ENCODE measurements around the gene CAMKMT.

The CAMKMT gene

DNA sequence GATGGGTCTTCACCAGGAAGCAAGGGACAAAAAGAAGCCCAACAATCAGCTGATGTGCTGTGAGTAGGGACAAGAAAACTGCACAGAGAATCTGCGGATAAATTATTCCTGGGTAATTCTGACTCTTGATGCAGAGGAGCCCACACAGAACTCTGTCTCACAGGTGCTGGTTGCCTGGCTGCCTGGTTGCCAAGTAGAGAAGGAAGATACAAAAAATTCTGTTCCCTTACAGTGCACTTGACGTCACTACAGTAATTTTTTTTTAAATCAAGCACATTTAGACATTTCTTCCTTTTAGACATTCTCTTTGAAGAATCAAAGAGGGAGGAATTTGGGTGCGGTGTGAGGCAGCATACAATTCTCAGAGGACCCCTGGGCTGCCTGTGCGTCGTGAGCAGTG is 427.7 kb downstream of the CAMKMT start:
- in situ Hi-C loops (cut with MboI; ENCODE audit: low sequenced_read_pairs) = no loop called here

DNA sequence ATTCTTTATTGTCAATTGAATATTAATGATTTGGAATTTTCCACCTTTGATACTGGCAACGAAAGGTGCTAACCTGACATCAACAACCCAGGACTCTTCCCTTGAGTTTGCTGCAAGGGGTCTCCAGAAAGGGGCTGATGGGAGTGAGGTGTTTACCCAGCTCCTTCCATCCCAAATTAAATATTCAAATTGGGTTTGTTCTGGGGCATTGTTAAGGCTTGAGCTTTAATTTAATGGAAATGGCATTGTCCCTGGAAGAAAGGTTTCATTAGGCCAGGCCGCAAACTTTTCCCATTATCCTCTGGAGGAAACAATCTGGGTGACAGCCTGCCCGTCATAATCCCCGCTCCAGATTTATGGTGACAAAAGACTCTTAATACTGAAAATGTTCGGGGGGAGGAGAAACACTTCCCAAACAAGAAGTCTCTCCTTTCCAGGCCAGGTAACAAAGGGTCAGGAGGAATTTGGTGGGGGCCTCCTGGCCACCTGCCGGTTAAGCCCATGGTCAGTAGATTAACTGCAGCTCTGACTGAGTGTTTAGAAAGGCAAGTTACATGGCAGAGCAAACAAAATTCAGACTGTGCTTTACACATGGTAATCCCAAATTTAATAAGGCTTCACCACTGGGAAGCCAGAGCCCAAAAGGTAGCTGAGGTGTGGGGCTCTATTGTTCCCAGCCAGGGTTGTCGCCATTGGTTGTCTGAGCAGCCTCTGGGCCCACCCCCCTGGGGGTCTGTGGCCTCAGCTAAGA is 428.4 kb downstream of the CAMKMT start:
- in situ Hi-C loops (cut with MboI; ENCODE audit: low sequenced_read_pairs) = no loop called here

DNA sequence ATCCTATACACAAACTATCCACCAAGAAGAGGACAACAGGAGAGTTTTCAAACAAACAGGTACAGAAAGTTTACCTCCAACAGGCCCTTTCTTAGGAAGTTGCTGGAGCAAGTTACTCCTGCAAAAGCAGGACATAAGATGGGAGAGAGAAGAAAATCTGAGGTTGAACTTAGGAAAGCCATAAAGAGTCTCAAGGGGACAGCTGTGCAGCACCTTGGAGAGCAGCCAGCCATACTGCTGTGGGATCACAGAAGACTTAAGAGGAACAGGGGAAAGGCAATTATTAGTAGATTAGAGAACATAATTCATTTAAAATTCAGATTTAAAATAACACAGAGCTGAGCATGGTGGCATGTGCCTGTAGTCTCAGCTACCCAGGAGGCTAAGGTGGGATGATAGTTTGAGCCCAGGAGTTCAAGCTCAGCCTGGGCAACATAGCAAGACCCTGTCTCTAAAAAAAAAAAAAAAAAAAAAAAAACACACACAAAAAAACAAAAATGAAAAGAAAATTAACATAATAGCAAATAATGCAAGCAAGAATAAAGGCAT is 431.6 kb downstream of the CAMKMT start:
- in situ Hi-C loops (cut with MboI; ENCODE audit: low sequenced_read_pairs) = no loop called here

DNA sequence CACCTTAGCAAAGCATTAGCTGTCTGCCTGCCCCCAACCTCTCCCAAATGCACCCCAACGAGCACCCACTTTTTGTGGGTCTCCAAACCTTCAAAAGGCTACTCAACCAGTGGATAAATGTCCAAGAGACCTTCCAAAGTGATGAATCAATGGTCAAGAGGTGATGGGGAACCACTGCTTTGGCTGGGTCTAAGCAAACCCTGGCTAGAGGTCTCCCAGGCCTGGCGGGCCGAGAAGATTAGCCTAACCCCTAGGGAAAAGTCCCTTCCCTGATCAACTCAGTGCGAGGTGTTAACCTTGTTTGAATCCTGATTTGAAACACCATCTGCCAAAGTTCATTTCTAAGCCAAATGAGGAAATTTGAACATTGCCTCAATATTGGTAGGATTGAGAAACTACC is 435.0 kb downstream of the CAMKMT start:
- in situ Hi-C loops (cut with MboI; ENCODE audit: low sequenced_read_pairs) = no loop called here

DNA sequence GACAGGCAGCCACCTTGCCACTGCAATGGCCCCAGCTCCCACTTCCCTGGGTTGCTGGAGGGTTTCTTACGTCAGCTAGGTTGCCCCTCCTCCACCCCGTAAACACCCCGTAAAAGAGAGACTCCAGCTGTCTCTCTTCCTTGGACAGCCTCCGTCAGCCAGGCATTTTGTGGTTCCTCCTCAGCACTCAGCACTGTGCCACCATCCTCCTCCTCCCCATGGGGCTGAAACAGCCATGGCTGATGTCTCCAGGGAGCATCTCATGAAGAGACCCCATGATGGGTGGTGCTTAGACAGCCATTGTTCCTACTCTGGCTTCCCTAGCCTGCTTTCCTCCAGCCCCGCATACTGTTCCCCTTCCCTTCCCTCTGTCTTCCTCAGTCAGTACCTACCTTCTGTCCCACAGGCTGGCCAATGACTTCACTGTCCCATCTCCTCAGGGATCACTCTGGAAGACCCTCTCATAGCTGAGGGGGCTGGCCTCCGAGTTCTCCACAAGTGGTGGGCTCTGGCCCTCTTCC is 436.5 kb downstream of the CAMKMT start:
- in situ Hi-C loops (cut with MboI; ENCODE audit: low sequenced_read_pairs) = no loop called here

DNA sequence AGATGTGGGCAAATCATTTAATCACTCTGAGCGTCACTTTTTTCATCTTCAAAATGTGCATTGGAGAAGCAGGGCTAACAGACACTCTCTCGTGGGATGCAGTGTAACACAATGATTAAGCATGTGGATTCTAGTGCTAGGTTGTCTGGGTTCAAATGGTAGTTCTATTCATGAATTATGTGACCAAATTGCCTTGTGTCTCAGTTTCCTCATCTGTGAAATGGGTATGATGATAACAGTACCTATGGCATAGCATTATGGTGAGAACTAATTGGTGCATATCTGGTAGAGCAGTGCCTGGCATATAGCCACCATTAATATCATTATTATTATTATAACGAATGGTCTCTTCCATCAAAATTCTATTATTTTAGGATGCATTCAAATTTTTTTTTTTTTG is 437.4 kb downstream of the CAMKMT start:
- in situ Hi-C loops (cut with MboI; ENCODE audit: low sequenced_read_pairs) = no loop called here

DNA sequence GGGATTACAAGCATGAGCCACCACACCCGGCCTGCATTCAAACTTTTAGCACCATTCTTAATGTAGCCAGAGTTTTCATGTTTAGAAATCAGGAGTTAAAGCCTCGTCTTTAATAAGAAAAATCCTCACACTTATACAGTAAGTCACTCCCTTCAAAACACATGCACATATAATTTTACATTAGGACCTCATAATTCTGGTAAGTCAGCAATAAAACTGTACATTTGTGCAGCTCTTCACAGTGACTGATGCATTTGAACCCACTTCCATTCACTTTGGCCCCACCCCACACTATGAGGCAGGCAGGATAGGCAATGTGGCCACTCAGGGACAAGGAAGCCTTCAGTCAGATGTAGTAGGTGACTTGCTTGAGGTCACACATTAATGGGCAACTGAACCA is 438.0 kb downstream of the CAMKMT start:
- in situ Hi-C loops (cut with MboI; ENCODE audit: low sequenced_read_pairs) = no loop called here

DNA sequence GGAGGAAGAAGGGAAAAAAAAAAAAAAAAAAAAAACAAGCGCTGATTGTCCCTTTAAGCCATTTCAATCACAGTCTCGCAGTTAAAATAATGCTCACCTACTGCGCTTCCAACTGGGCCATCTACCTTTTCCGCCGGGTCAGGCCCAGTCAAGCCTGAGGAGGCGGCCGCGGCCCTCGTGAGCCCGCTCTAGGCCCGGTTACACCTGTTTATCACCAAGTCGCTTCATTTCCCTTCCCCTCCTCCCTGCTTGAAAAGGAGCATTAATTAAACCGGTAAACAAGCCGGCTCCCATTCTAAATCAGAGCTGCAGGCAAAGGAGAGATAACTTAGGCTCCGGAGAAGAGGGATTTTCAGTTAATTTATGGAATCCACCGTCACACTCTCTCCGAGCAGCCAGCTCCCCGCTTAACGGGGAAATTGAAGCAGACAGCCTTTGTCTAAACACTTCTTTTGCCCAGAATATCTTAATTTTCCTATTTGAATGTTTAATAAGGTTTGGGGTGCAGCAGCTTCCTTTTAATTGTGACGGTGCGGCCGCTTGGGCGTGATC is 439.6 kb downstream of the CAMKMT start:
- in situ Hi-C loops (cut with MboI; ENCODE audit: low sequenced_read_pairs) = no loop called here

DNA sequence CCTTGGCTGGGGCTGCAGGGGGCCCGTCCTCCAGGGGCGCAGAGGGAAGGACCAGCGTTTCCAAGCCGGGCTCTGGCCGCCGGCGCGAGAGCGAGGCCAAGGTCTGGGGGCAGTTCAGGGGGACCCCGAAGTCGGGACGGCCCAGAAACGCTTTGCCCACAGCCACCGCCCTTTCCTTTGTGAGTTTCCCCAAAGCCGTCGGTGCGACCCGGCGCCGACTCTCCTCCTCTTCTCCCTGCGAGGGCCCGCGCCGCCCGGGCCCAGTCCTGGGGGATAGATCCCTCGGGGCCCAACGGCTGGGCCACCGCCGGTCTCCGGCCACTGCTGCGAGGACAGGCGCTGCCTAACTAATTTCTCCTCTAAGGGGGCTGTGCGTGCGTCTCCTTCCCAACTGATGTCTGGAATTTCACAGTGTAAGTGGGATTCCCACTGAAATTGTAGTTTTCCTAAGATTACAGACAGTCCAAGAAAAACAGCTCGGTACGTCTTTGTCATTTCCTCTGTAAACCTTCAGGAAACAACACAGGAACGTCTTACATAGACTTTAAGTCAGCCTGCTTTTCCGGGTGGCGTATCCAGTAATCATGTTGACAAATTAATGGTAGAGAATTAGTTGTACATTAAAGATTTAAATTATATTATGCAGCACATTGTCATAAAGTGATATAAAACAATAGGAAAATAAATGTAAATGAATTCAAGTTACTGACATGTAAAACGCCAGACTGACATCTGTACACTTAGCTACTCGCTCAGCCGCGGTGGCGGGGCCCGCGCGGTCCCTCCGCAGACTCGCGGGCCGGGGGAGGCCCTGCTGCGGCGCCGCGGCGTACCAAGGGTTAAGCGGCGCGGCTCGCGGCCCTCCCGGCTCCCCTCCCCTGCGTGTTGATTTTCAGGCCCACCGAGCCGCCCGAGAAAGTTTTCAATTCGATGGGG is 440.4 kb downstream of the CAMKMT start:
- in situ Hi-C loops (cut with MboI; ENCODE audit: low sequenced_read_pairs) = no loop called here

DNA sequence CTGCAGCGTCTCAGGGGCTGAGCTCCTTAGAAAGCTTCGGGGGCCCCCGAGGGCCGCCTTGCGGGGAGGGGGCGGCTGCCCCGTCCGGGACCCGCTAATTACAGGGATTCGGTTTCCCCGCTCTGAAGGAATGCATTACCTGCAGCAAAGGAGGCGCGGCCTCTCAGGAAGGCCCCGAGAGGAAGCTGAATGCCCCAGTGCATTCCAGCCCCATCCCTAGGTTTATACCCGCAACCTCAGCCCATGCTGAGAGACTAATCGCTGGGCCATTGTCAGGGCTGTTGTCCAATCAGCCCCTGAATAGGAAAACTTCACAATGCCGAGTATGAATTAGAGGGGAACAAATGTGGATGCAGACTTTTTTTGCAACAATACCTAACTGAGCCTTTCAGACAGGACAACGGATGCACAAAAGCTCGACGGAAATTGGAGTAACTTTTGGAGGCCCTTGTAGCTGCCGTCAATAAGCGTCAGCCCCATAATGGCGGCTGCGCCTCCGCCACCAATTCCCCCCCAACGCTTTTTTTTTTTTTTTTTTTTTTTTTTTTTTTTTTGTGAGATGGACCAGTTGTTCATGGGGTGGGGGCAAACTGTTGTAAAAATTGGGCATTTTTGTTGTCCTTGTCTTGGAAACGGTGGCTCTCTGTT is 441.2 kb downstream of the CAMKMT start:
- in situ Hi-C loops (cut with MboI; ENCODE audit: low sequenced_read_pairs) = no loop called here

DNA sequence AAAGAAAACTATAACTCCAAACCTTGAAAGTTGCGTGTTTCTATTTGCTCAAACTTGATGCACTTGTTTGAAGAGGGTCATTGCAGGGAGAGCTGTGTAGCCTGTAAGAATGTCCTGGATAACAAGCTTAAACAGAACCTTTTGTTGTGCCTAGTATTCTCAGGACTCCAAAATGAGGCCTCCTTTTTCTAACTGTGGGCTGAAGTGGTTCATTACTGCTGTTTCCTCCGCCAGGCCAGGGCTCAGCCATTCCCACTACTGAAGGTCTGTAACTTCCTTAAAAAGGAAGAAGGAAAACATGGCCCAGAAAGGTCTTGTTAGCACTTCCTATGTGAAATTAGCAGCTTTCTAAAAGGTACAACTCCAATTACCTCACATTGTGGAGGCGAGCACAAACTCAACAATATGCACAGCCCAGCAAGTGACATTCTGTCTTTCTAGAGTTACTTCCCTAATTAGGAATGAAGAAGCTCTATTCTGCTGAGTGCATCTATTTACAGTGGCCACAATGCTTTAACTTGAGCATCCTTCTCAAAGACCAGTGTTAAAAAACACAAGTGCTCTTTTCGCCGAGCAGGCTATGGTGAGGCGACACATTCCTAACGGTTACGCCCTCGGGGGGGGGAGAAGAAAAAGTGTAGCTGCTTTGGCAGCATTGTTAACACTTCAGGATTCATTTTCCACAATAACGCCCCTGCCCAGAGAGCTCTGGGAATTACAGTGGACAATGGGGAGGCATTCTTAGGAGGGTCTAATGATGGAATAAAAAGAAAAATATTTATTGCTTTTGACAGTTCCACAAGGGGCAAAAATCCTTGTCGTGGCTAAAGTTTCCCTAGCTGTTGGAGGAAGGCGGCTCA is 442.9 kb downstream of the CAMKMT start:
- in situ Hi-C loops (cut with MboI; ENCODE audit: low sequenced_read_pairs) = no loop called here

DNA sequence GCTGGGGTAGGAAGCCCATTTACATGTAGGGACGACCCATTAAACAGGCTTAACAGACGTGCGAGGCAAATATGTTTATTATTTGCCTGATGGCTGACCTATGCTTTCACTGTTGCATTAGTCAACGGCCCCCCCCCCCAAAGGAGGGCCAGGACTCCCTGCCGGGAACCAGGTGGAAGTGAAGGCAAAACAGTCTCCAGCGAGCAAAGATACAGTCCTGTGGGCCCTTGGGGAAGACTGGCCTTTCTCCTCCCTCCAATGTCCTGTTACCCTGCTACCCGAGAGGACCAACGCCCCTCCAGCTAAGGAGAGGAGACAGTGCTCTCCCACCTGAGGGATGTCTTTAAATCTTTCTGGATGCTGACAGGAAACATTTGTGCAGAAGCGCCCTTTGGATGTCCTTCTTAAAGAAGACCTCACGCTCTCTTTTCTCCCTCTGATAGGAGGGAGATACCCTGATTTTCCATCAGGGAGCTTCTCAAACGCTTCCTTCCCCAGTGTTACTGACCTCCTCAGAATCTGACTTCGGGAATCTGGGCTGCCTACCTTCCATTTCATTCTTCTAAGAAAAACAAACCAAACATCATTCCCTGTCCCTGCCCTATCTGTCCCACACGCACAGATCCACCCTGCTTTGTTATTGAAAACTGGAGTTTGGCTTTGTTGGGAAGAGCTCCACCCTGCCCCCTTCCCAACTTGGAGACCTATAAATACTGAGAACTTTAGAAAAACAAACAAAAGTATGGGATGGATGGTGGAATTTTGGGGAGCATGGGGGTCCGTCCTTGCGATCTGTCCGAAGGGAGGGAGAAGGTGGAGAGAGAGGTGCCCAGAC is 443.9 kb downstream of the CAMKMT start:
- in situ Hi-C loops (cut with MboI; ENCODE audit: low sequenced_read_pairs) = no loop called here

DNA sequence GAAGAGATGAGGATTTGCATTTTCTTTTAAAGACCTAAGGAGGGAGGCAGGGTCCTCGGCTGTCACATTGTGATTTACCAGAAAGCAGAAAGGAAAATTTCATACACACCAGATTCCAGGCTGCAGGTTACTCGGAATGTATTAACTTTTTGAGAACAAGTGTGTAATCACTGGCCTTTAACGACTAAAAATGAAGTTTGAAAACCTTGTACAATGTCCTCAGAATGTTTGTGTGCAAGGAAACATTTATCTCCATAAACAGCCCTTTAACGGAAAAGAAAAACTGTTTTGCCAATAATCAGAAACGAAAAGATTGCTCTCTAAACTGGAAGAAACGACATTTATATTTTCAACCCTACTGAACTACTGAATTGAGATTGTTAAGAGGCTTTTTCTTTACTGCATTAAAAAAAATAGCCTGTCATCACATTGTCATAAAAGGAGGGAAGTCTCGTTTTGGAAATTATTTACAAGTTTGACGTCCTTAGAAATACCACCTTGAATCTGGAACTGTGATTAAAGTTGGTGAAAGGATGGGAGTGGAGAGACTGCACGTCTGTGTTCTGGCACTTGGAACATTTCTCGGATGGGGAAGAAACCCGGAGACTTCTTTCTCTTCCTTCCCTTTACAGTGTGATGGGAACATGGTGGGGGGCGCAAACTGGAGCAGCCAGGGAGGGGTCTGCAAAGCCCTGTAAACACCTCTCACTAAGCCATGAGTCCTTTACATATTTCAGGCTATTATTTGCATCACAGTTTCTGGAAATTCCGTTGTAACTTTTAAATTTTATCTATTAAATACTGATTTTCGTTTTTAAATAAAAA is 445.7 kb downstream of the CAMKMT start:
- in situ Hi-C loops (cut with MboI; ENCODE audit: low sequenced_read_pairs) = no loop called here

DNA sequence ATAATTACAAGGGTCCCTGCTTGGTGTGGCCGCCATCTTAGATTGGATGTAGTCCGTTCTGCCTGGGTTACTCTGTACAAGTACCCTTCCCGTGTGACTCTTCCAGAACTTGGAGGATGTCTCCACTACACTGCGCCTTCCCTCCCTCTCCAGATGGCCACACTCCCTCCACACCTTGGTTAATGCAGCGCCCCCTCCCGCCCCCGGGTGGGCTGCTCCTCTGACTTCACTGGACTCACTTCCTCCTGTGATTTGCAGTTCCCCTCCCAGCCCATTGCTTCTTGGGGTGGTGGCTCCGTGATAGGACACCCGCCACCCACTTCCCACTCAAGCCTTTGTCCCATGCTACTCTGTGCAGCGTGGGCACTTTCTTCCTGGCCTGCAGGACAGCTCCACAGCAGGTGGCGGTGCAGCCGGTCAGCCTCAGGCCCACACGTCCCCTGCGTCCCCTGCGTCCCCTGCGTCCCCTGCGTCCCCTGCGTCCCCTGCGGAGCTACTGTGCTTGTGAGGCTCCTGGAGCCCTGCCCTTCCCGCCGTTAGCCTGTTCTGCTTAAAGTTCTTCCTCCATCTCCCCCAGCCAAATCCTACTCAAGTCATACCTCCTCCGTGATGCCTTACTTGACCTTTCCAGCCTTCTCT is 449.3 kb downstream of the CAMKMT start:
- in situ Hi-C loops (cut with MboI; ENCODE audit: low sequenced_read_pairs) = no loop called here

DNA sequence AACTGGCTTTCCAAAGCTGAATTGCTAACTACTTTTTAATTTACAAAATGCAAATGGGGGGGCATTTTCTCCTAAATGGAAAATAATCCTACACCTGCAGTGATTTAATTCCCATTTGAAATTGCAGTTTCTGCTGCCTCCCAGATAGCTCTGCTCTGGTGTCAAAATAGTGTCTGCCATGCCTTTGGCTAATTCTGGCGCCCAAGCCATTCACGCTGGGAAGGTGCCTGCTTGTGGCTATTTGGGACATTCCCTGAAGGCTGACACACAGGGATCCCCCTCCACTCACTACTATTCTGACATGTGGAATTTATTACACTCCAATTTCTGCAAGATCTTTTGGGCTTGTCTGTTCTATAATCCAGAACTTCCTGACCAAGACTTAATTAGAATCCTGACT is 451.4 kb downstream of the CAMKMT start:
- in situ Hi-C loops (cut with MboI; ENCODE audit: low sequenced_read_pairs) = no loop called here

DNA sequence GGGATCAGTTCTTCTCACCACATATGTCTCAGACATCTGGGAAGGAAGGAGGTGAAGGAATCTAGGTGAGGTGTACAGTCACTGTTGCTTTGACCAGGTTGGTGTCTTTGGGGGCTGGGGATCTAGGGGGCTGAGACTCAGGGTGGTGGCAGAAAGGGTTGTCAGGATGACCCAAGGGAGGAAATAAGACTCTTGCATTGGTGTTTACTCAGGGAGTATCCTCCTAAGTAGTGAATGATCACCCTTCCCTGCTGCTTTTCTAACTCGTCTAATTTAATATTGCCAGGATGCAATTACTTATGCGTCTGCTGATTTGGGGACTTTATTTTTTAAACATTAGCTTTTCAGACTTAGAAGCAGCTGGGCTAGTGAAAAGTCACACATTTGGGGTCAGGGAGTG is 451.9 kb downstream of the CAMKMT start:
- in situ Hi-C loops (cut with MboI; ENCODE audit: low sequenced_read_pairs) = no loop called here

DNA sequence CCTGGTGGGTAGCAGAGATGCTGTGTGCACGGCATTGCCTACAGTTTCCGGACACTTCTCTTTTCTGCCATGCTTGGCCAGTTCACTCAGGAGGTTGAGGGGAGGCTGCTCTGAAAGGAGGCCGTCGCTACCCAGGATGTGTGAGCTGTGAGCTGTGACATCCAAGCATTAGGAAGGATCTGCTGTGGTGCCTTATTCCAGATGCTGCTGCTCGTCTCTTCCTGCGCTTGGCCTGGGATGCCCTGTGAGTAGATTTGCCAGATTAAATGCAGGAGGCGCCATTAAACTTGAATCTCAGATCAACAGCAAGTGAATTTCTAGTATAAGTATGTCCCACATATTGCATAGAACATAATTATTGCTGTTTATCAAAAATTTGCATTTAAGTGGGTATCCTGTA is 455.5 kb downstream of the CAMKMT start:
- in situ Hi-C loops (cut with MboI; ENCODE audit: low sequenced_read_pairs) = no loop called here
